ENCODE data around the gene GABPB1.
"Not testable (repeated sequence)": the region's sequence is repeated elsewhere in the genome, so short reads cannot be mapped to it uniquely, and the experiment has no call there.

The GABPB1 gene

GRCh38 chr15:50381438-50381837, 26.4 kb upstream of the GABPB1 start:
- TF ChIP-seq CTCF (IDR thresholded peaks at IDR 0.05; ENCODE audit: low read length) (no peak), EZH2 (optimal IDR thresholded peaks at IDR 0.05; ENCODE audit: low read depth, low read length) (no peak), EZH2phosphoT487 (IDR thresholded peaks at IDR 0.05; ENCODE audit: low read length) (no peak)
- H2AFZ ChIP-seq (ENCODE audit: low read length), result no peak overlapping the region
- DNase-seq, result no peak
- no peak overlapping the region for H3K9ac ChIP-seq (ENCODE audit: low read length)
- H3K9me2 ChIP-seq (replicated peaks; ENCODE audit: insufficient read depth, low read length), result no peaks in the 10 kb centered on the region
- H3K27ac ChIP-seq (ENCODE audit: low read length), result no peak overlapping the region
- H3K79me2 ChIP-seq (ENCODE audit: low read length), result no peaks in the 10 kb centered on the region
- H3F3A ChIP-seq (ENCODE audit: insufficient read depth, low read length), result 0 out of 2 replicates have a peak, but pooled peaks cover 2% of the 10 kb centered on the region
- peaks cover 9% of the 10 kb centered on the region; the same call in 1 of the 2 replicates for H3K4me1 ChIP-seq (ENCODE audit: low read length)
- H3K36me3 ChIP-seq (replicated peaks; ENCODE audit: insufficient read depth, low read length), result no peaks in the 10 kb centered on the region
- H3K9me3 ChIP-seq (replicated peaks; ENCODE audit: insufficient read depth, low read length), result no peaks in the 10 kb centered on the region
- H3K4me3 ChIP-seq (ENCODE audit: low read length), result no peak overlapping the region
- no peaks in the 10 kb centered on the region for H3K27me3 ChIP-seq (replicated peaks; ENCODE audit: insufficient read depth, low read length)
- no peak overlapping the region for H3K4me2 ChIP-seq (ENCODE audit: low read depth, low read length)
- H4K20me1 ChIP-seq (ENCODE audit: insufficient read depth, low read length), result no peaks in the 10 kb centered on the region

- no peak overlapping the region for H3K27ac ChIP-seq (ENCODE audit: low read length)
Observed at GRCh38 chr15:50380089-50380488, 25.1 kb upstream of the GABPB1 start.

DNA sequence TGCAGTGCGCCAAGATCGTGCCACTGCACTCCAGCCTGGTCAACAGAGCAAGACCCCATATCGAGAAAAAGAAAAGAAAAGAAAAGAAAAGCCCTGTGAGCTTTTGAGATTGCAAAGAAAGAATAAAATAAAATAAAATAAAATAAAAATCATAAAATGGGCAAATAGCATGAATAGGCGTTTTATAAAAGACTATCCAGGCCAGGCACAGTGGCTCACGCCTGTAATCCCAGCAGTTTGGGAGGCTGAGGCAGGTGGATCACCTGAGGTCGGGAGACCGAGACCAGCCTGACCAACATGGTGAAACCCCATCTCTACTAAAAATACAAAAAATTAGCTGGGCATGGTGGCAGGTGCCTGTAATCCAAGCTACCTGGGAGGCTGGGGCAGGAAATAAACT, 24.4 kb upstream of the GABPB1 start:
- H3K4me3 ChIP-seq (ENCODE audit: low read length); H4K20me1 ChIP-seq (ENCODE audit: insufficient read depth, low read length); H3K36me3 ChIP-seq (replicated peaks; ENCODE audit: insufficient read depth, low read length); H3K27me3 ChIP-seq (replicated peaks; ENCODE audit: insufficient read depth, low read length); DNase-seq; H3K9me3 ChIP-seq (replicated peaks; ENCODE audit: insufficient read depth, low read length); H2AFZ ChIP-seq (ENCODE audit: low read length); H3F3A ChIP-seq (ENCODE audit: insufficient read depth, low read length); H3K79me2 ChIP-seq (ENCODE audit: low read length); H3K4me1 ChIP-seq (ENCODE audit: low read length); H3K27ac ChIP-seq (ENCODE audit: low read length); H3K4me2 ChIP-seq (ENCODE audit: low read depth, low read length); H3K9me2 ChIP-seq (replicated peaks; ENCODE audit: insufficient read depth, low read length); H3K9ac ChIP-seq (ENCODE audit: low read length): not testable (repeated sequence)

More at GRCh38 chr15:50380089-50380488, 25.1 kb upstream of the GABPB1 start:
- TF ChIP-seq EZH2phosphoT487 (IDR thresholded peaks at IDR 0.05; ENCODE audit: low read length) (no peak), EZH2 (optimal IDR thresholded peaks at IDR 0.05; ENCODE audit: low read depth, low read length) (no peak), CTCF (IDR thresholded peaks at IDR 0.05; ENCODE audit: low read length) (no peak)
- Histone ChIP-seq H3F3A (ENCODE audit: insufficient read depth, low read length) (0 out of 2 replicates have a peak, but pooled peaks cover 2% of the 10 kb centered on the region), H3K36me3 (replicated peaks; ENCODE audit: insufficient read depth, low read length) (no peaks in the 10 kb centered on the region), H3K4me1 (ENCODE audit: low read length) (peaks cover 9% of the 10 kb centered on the region; the same call in 1 of the 2 replicates), H4K20me1 (ENCODE audit: insufficient read depth, low read length) (no peaks in the 10 kb centered on the region), H3K4me3 (ENCODE audit: low read length) (no peak overlapping the region), H3K79me2 (ENCODE audit: low read length) (no peaks in the 10 kb centered on the region), H2AFZ (ENCODE audit: low read length) (no peak overlapping the region), H3K9me2 (replicated peaks; ENCODE audit: insufficient read depth, low read length) (no peaks in the 10 kb centered on the region), H3K4me2 (ENCODE audit: low read depth, low read length) (no peak overlapping the region), H3K27me3 (replicated peaks; ENCODE audit: insufficient read depth, low read length) (no peaks in the 10 kb centered on the region), H3K9me3 (replicated peaks; ENCODE audit: insufficient read depth, low read length) (no peaks in the 10 kb centered on the region), H3K9ac (ENCODE audit: low read length) (no peak overlapping the region)
- no peak for DNase-seq

DNA sequence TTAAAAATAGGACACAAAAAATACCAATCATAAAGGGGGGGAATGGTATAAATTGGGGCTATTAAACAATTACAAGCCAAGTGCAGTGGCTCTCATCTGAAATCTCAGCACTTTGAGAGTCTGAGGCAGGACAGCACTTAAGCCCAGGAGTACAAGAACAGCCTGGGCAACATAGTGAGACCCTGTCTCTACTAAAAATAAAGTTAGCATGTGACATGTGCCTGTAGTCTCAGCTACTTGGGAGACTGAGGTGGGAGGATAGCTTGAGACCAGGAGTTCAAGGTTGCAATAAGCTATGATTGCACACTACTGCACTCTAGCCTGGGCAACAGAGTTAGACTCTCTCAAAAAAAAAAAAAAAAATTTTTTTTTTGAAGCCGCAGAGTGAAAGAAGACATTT, 23.8 kb upstream of the GABPB1 start:
- Histone ChIP-seq H3K4me2 (ENCODE audit: low read depth, low read length) (no peak overlapping the region), H3K36me3 (replicated peaks; ENCODE audit: insufficient read depth, low read length) (no peaks in the 10 kb centered on the region), H3K9me3 (replicated peaks; ENCODE audit: insufficient read depth, low read length) (no peaks in the 10 kb centered on the region), H3F3A (ENCODE audit: insufficient read depth, low read length) (0 out of 2 replicates have a peak, but pooled peaks cover 2% of the 10 kb centered on the region), H3K4me3 (ENCODE audit: low read length) (no peak overlapping the region), H3K9ac (ENCODE audit: low read length) (no peak overlapping the region), H3K79me2 (ENCODE audit: low read length) (no peaks in the 10 kb centered on the region), H2AFZ (ENCODE audit: low read length) (no peak overlapping the region), H3K27me3 (replicated peaks; ENCODE audit: insufficient read depth, low read length) (no peaks in the 10 kb centered on the region), H3K4me1 (ENCODE audit: low read length) (peaks cover 9% of the 10 kb centered on the region; the same call in 1 of the 2 replicates), H3K9me2 (replicated peaks; ENCODE audit: insufficient read depth, low read length) (no peaks in the 10 kb centered on the region), H4K20me1 (ENCODE audit: insufficient read depth, low read length) (no peaks in the 10 kb centered on the region), H3K27ac (ENCODE audit: low read length) (no peak overlapping the region)
- TF ChIP-seq EZH2phosphoT487 (IDR thresholded peaks at IDR 0.05; ENCODE audit: low read length) (no peak), CTCF (IDR thresholded peaks at IDR 0.05; ENCODE audit: low read length) (no peak)
- DNase-seq, result no peak
